Sigmoid colon (tissue), 4 donors: ENCODE results near the gene CNGB1.

Experiments used
- POLR2AphosphoS5 ChIP-seq, 4 donors: sonication (generic); formaldehyde crosslinking; IDR thresholded peaks; one replicate each; pipeline ENCODE4 v1.6.1; 2017; ENCODE audit warnings: antibody characterized with exemption in 4 of 4
- TF ChIP-seq, protein P1 (sequence below), 4 experiments: fragments of 450-650 bp in 3 of 4; fragments of 200-600 bp in 1 of 4; IDR thresholded peaks; one replicate each; pipeline ENCODE4 v1.5.1; 2016 to 2019; ENCODE audit warnings: antibody characterized with exemption in 4 of 4, mild to moderate bottlenecking in 3 of 4, moderate library complexity in 2 of 4

GRCh38 chr16:57900796-57901479 lies 70.0 kb downstream of the CNGB1 start:
- no peak for TF ChIP-seq POLR2AphosphoS5 (IDR thresholded peaks at IDR 0.05)
- TF ChIP-seq, protein P1, sequence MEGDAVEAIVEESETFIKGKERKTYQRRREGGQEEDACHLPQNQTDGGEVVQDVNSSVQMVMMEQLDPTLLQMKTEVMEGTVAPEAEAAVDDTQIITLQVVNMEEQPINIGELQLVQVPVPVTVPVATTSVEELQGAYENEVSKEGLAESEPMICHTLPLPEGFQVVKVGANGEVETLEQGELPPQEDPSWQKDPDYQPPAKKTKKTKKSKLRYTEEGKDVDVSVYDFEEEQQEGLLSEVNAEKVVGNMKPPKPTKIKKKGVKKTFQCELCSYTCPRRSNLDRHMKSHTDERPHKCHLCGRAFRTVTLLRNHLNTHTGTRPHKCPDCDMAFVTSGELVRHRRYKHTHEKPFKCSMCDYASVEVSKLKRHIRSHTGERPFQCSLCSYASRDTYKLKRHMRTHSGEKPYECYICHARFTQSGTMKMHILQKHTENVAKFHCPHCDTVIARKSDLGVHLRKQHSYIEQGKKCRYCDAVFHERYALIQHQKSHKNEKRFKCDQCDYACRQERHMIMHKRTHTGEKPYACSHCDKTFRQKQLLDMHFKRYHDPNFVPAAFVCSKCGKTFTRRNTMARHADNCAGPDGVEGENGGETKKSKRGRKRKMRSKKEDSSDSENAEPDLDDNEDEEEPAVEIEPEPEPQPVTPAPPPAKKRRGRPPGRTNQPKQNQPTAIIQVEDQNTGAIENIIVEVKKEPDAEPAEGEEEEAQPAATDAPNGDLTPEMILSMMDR (IDR thresholded peaks at IDR 0.05): no peak
